Right forelimb (tissue), 1 donor: ENCODE results near the gene MRPL2.

Experiments used
- DNase-seq: peaks from one replicate; pipeline ENCODE4 v3.0.0-alpha.2; 2018

The MRPL2 gene

DNA sequence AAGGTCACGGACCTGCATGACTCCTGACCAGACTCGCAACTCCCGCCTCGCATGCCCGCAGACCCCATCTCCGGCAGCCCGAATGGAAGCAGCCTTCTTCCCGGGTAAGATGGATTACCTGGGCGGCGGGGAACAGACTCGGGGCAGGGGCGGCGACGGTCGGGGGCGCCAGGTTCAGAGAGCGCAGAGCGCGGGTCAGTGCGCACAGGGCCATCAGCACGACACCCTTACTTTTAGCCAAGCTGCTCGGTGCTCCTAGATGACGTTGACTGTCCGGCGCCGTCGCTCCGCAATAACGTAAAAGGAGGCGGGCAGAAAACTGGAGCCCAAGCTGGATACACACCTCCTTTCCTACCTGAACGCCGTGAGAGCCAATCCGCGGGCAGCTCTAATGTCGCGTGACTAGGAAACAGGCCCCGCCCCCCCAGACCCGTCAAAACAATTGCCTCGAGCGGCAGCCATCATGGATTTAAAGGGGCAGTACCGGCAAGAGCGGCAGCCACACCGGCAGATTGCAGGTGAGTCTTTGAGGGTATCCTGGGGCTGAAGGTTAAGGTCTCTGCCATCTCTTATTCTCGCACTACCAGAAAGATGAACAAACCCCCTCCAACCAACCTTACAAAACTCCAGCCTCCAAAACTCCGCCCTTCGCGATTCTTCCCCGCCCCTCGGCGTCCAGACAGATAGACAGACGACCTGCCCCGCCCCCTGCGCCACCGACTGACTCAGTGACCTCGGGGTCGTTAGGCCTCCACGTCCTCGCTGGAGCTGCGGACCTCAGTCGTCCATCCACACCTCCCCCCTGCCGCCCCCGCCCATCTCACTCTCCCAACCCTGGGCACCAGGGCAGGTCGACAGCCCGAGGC lies at the start of gene MRPL2, which contains the start of gene KLC4:
TSS of gene MRPL2 (minus strand) at position 267 of the 866 bp plus-strand sequence. CDS start at position 214, 53 bp downstream.
TSS of gene KLC4 (plus strand) at position 464 of the 866 bp plus-strand sequence. CDS start 1,705 bp downstream, outside the sequence.
- DNase-seq, result peak; percentile 99

DNA sequence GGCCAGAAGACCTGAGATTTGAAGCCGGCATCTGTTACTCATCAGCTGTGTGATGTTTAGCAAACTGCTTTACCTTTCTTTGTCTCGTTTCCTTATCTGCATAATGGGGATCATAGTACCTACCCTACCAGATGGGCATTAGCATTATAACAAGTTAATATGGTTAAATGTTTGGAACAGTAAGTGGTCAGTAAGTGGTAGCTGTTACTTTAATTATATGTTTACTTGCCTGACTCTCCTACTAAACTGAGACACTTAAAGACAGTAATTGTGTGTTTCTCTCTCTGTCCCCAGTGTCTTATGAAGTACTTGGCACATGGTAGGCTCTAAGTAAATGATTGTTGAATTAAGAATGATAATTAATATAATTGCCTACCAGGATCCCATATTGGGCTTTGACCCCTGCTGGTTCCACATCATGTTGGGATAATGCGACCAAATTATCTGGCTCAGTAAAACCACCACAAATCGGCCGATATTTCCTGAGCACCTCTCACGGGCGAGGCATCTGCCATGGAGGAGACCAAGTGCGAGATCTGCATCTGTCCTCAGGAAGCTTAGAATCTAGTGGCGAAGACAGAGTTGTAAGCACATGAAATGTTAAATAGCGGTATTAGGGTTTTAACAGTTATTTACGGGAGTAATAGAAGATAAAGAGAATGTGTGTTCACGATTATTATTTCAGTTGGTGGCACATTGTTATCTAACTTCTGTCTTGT lies 48.3 kb upstream of the MRPL2 start:
- DNase-seq, result peak; percentile 15

DNA sequence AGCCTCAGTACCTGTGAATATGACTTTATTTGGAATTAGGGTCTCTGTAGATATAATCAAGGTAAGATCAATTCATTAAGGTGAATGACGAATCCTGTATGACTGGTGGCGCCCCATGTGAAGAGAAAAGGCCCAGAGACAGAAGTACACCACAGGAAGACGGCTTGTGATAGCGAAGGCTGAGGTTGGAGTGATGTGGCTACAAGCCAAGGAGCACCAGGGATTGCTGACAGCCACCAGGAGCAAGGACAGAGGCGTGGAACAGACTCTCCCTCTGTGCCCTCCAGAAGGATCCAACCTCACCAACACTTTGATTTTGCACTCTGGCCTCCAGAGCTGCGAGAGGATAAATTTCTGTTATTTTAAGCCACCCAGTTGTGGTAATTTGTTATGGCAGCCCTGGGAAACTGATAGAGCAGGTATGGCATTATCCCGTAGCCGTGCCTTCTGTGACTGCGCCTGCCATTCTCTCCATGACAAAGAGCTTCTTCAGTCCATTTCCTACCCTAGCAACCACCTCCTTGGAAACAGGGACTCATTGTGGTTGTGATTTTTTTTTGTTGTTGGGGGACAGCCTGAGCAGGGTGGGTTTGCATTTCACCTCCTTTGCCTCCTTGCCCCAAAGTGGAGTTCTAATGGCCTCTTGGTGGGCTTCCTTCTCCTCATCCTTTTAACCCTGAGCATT lies 46.4 kb upstream of the MRPL2 start:
- peak; percentile 27 for DNase-seq

DNA sequence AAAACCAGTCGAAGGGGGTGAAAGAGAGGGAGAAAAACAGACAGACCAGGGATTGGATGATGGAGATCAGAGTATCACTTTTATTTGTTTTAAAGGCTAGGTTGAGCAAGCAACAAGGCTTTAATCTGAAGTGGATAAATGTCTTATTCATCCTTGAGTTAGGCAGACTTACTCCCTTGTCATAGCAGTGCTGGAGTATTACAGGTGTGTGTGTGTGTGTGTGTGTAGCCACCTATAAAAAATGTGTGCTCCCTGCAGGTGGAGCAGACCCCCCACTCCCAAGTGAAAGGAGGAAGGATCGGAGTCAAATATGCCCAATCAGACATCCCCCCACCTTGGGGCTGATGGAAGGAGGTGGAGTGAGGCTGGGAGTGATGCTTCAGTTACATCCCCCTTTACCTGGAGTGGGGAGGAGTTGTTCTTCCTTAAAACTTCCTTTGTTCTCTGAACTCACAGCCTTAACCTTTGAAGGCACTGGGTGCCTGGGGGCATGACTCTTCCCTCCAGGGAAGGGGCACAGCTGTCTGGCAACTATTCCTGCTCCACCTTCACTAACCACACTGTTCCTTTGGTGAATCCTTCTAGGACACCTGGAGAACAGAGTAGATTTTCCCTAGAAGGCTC lies 44.1 kb upstream of the MRPL2 start:
- DNase-seq, result peak; percentile 10

DNA sequence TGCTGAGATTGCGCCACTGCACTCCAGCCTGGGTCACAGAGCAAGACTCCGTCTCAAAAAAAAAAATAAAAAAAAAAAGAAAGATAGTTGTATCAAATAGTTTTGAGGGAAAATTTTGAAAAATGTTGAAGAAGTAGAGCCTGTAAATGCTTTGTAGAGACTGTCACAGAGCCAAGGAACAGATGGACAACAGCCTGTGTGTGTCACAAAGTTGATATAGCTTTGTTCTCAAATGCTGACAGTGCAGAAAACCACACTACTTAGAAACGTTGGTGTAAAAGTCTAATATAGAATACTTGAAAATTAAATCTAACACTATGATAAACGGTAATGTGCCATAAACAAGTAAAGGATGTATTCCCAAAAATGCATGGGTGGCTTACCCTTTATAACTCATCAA lies 42.3 kb upstream of the MRPL2 start:
- DNase-seq, result peak; percentile 10

DNA sequence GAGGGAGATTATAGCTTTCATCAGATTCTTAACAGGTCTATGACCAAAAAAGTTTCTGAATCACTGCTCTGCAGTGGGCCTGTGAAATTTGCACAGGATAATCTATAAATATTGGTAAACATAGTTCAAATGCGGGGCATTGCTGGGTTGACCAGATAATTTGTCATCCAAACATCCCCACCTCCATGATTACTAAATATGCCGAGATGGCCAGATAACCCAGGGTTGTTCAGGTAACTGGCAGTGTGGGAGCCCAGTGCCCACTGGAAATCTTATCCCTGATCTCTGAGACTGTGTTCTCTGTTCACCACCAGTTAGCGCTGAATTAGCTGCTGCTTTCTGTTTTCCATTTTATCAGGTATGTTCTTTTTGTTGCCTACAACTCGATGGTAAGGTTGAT lies 38.3 kb upstream of the MRPL2 start:
- DNase-seq, result peak; percentile 21

DNA sequence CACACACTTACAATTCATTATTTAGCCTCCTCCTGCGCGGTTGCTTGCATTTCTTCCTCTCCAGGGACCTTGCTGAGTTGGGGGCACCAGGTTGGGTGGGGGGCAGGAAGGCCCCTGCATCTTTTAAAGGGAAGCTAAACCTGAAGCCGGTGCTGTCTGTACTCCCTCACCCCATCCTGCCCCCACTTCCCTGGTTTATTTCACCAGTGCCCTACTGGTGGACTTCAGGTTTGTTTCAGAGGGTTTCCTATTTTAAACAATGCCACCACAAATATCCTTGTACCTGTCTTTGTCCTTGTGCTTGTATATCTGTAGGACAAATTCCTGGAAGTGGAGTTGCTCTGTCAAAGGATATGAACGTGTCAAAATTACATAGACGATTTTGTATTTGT lies 37.9 kb upstream of the MRPL2 start:
- DNase-seq, result peak; percentile 42

DNA sequence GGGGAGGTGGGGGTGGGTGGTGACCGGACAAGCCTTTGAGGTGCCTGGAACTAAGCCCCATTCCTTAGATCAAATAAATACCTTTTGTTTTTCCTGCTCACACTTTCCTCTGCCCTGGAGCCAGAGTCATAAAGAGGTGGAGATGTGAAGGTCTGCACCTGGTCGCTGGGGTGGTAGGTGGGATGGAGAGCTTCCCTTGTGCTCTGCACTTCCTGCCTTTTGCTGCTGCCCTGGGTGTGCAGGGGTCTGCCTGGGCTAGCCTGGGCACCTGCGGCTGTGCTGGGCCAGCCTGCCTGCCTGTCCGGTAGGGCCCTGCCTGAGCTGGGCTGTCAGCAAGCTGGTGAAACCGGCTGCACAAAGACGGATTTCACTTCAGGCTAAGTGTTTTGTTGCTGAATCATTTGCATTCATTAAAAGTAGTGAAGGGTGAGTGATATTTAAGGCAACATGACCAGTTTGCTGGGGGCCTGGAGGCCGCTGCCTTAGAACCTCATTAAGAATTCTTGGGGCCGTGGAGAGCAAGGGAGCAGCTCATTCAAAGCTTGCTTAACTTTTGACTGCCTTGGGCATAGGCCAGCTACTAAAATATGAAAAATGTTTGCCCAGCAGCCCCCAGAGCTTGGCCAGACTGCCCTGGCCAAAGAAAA lies 37.3 kb upstream of the MRPL2 start:
- DNase-seq, result peak; percentile 46

DNA sequence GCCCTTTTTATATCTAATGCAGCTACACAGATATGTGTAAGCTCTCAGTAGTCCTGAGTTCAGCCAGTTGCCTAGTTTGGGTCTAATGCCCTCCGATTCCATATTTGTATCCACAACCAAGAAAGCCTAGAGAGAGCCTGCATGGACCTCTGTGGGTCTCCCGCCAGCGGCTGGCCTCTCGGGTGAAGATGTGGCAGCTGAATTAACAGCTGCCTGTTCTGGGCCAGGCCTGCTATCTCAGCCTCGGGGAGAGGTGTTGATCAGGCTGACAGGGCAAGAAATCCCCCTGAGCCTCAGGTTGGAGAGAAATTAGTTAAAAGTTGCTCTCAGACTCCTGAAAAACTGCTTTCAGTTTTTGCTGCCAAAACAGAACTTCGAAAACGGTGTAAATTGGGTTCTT lies 36.7 kb upstream of the MRPL2 start:
- DNase-seq, result peak; percentile 30

DNA sequence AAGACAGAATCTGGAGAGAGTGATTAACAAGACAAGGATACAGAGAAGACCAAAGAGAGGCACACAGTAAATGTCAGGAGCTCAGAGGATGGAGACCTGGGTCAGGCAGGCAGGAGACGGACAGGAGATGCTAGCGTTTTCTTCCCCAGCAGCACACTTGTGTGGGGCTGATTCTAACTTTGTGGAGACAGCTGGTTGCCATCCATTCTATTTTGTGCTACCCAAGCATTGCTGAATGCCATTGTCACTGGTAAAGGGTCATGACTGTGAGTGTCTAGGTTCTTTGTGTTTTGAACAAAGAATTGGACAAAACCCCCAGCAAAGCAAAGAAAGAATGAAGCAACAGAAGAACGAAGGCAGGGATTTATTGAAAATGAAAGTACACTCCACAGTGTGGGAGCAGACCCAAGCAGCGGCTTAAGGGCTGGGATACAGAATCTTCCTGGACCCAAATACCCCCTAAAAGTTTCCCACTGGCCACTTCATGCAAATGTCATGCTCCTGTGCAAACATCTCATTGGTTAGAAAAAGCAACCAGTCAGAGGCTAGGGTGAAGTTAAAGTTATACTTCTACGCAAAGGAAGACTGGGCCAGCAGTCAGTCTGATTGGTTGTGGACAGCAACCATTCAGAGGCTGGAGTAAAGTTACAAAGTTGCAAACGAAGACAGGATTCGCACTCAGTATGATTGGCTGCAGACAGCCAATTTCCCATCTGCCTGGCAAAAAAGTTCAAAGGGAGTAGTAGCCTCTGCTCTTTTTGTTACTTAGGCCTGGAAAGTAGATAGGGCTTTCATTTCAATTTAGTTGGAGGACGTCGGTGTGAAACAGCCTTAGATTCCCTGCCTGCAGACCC lies 34.4 kb upstream of the MRPL2 start:
- DNase-seq, result no peak

DNA sequence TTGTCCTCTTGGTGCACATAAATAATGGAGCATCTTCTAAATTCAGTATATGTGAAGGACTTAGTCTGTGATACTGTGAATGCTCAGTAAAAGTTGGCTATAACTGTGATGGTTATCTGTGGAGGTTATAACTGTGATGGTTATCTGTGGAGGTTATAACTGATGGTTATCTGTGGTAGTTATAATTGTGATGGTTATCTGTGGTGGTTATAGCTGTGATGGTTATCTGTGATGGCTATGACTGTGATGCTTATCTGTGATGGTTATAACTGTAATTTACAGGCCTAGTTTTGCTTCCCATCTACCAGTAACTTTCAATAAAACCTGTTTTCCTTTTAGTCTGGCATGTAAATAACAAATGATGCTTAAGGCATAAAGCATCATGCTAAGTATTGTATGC lies 33.4 kb upstream of the MRPL2 start:
- no peak for DNase-seq

DNA sequence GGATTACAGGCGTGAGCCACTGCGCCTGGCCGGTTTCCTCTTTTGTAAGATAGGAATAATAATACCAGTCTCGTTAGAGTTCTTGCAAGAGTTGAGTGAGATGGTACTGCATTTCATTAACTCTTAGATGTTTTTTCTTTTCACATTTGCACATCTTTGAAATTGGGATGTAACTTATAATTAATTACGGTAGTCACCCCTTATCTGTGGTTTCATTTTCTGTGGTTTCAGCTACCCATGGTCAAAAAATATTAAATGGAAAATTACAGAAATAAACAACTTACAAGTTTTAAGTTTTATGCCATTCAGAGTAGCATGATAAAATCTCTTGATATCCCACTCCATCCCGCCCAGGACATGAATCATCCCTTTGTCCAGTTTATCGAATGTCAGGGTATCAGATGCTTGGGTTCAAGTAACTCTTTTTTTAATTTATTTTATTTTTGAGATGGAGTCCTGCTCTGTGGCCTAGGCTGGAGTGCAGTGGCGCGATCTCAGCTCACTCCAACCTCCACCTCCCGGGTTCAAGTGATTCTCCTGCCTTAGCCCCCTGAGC lies 32.3 kb upstream of the MRPL2 start:
- DNase-seq, result no peak

DNA sequence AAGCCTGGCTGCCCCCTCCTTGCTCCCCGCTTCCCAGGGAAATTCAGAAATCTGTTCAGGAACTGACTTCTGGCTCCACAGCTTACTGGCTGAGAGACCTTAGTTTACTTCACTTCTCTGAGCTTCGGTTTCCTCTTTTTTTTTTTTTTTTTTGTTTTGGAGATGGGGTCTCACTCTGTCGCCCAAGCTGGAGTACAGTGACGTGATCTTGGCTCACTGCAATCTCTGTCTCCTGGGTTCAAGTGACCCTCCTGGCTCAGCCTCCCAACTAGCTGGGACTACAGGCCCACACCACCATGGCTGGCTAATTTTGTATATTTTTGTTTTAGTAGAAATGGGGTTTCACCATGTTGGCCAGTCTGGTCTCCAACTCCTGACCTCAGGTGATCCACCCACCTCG lies 31.8 kb upstream of the MRPL2 start:
- peak; percentile 21 for DNase-seq

DNA sequence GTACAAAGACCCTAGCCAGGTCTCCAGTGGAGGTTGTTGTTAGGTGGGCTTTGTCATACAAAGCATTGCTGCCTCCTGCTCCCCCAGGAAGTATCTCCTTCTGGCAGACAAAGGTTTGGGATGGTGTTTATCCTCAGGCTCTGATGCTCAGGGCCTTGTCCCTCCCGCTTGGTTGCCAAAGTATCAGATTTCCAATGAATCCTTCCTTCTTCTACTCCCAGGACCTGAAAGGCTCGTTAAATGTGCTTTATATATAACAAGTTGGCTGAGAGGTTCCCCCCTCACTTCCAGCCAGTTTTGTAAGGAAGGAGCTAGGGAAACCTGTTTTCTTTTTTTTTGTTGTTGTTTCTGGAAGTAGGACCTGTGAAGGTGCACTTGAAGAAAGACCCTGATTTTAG lies 31.3 kb upstream of the MRPL2 start:
- peak; percentile 48 for DNase-seq

DNA sequence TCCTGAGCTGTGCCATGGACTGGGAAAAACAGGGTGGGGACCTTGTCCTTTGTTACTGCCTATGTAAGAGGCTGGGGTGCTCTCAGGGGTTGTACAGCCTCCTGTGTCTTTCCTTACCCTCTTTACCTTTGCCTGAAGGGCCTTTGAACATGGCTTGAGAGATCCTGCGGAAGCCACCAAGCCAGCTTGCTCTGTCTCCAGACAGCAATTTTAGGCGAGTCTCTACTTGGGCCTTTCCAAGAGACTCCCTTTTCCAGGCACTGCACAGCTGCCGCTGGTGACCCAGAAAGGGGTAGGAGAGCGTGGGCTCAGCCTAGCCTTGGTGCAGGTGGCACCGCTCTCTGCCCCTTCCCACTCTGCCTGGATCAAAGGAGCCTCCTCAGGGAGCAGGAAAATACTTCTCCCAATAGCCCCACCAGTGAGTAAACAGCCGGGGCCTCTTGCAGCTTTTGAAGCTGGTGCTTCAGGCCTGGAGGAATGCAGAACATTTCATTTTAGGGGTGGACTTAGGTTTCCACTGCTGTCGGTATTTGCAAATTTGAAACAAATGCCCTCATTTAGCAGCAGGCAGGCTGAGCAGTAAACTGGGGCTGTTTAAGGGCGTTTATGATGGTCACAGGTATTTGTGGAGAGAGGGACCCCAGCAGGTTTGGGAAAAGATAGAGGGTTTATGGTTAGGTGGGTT lies 30.8 kb upstream of the MRPL2 start:
- DNase-seq, result peak; percentile 45

DNA sequence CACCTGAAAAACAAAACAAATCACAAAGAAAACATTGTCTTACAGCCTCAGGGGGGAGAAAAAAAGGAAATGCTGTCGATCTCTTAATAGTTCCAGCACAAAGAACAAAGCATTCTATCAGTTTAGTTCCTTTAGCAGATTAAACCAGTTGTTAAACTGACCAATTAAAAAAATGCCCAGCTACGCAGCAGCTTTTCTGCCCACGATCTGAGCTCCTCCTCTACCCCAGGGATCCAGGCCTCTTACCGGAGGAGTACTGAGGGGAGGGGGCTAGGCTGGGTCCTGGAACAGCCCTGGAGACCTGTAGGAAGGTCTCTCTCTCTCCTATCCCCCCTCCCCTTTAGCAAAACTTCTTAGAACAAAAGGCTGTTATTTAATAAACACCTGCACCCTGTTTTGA lies 30.2 kb upstream of the MRPL2 start:
- DNase-seq, result no peak

DNA sequence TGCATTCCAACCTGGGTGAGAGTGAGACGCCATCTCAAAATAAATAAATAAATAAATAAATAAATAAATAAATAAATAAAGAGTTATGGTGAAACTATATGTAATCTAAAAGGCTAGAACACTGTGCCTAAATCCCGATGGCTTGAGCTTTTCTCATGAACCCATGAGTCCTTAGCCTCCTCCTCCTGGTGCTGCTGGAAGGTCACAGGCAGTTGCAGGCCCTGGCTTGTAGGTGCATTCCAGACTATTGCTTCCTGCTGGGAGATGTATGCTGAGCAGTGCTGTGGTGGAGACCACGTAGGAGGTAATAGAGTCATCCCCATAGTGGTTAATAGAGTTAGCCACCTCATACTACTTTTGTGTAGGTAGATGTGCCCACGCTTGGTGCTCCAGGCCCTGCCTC lies 29.4 kb upstream of the MRPL2 start:
- peak; percentile 4 for DNase-seq

DNA sequence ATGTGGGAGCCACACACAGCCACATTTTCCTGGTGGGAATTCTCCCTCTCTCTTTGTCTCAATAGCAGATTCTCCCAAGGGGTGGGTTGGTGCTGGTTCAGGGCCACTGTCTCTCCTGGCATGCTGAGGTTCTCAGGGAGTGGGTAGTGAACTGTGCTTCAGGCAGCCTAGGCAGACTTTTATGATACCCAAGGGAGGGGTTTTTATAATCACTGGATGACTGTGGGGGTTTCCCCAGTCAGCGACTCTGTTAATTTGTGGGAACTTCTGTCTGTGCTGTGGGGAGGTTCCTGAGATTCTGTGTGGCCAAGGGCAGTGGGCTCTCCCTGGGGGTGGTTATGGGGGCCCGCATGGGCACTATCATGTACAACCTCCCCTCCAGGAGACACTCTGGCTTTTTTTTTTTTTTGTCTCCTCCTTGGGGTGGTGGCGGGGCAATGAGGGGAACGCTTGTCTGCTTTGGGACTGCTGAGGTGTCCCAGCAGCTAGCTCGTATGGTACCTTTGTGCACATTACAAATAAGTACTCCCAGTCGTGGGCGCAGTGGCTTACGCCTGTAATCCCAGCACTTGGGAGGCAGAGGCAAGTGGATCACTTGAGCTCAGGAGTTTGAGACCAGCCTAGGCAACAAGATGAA lies 26.9 kb upstream of the MRPL2 start:
- peak; percentile 27 for DNase-seq

DNA sequence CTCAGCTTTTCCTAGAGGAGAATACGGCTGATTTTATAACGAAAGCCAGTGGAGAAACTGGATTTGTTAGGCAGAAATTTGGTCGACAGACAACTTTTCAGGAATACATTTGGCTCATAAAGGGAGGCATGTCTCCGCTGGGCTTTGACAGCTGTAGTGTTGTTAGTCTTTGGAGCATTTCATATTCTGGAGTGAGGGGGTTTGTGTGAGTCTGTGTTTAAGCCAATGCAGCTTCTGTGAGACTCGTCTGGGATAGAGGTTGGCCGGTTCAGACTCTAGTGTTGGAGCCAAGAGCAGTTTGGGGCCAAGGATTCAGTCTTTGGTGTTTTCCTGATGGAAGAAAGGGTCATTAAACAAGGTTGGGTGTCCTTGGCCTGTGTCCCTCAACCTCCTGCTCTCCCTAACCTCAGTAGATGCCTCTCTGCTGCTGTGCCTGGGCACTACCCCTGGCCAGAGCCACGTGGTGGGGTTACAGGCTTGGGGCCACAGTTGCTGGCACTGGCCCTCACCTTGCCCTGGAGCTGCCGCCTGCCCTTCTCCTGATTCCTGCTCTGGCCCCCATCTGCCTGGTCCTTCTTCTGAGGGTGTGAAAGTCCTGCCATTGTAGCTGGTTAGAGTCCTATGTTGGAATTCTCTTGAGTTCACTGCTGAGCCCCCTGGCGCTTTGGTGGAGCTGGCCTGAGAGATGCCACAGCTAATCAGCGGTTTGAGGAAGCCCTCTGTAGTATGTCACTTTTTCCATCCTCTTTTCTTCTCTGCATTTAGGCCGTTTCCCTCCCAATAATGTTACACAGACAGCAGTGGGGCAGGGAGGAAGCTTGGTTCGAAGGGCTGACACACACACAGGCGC lies 23.8 kb upstream of the MRPL2 start:
- peak; percentile 64 for DNase-seq
